Stimulated activated naive CD8-positive, alpha-beta T cell treated with anti-CD3 and anti-CD28 coated beads, Interleukin-15, Interleukin-2, amounts not matched to agents 100 U/mL and 50 U/mL, for 24 hours (primary cell): ENCODE measurements around the gene NEDD4L.

Source experiments
- ATAC-seq: fragments of 150-1000 bp; cut with Tn5 transposase; one replicate; pipeline ENCODE4 v1.10.0; 2021
- DNase-seq: peaks from one replicate; pipeline ENCODE4 v3.0.0; 2021

NEDD4L gene

DNA sequence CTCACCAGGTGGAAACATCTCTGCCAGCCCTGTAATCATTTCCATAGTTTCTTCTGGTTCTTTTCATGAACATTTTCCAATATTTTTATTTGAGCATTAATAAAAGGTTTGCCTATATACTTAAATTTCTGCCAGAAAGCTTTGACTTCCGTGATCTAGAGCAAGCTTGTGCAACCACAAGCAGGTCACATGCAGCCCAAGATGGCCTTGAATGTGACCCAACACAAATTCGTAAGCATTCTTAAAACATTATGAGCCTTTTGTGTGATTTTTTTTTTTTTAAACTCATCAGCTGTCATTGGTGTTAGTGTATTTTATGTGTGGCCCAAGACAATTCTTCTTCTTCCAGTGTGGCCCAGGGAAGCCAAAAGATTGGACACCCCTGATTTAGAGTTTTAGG is 51.6 kb downstream of the NEDD4L start:
- no peak for DNase-seq
- no peak for ATAC-seq

DNA sequence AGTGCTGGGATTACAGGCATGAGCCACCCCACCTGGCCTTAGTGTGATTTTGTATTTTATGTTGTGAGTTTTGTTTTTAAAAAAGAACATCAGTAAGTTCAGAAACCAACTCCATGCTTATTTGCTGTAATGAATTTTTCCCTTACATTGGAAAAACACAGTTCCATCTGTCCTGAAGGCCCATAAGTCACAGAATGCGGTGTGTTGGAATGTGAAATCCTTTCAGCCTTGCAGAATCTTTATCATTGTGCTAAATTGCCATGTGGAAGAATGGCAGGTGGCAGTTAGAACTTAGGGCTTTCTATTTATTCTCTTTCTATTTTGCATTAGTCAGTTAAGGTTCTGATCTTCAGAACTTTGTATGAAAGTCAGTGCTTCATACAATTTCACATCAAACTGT is 52.6 kb downstream of the NEDD4L start:
- ATAC-seq = no peak
- DNase-seq = no peak

DNA sequence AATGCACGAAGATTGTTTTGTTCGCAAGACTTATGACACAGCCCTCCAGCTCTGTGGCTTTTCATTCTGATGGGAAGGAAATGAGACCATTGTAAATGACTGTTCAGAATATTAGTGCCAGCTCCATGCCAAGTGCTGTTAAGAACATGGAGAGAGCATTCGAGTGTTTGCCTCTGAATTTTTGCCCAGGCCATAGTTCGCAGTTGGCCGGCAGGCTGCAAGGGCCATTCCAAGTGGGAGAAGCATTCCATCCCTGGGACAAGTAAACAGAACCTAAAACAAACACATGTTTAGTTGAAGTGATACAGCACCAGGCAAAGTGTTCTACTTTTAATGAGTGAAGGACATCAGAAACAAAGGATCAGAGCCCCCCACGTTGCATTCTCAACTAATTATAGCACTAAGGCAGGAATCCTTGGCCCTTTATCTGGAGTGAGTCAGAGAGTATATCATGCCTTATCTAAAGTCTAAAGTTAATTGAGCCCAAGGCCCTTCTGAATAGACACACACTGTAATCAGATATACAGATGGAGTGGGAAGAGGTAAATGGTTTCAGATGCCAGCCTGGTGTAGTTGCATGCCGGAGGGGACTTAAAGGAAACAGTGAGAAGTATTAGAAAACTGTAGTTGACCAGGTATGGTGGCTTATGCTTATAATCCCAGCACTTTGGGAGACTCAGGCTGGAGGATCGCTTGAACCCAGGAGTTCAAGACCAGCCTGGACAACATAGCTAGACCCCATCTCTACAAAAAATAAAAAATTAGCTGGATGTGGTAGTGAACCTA is 53.3 kb downstream of the NEDD4L start:
- ATAC-seq (no peak), DNase-seq (no peak)

DNA sequence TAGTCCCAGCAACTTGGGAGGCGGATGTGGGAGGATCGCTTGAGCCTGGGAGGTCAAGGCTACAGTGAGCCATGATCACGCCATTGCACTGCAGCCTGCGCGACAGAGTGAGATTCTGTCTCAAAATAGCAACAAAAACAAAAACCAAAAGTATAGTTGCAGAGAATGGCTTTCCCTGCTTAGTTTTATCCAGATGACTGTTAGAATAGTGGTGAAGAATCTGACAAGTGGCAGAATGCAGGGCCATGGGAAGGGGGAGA is 53.8 kb downstream of the NEDD4L start:
- no peak for ATAC-seq
- DNase-seq = no peak

DNA sequence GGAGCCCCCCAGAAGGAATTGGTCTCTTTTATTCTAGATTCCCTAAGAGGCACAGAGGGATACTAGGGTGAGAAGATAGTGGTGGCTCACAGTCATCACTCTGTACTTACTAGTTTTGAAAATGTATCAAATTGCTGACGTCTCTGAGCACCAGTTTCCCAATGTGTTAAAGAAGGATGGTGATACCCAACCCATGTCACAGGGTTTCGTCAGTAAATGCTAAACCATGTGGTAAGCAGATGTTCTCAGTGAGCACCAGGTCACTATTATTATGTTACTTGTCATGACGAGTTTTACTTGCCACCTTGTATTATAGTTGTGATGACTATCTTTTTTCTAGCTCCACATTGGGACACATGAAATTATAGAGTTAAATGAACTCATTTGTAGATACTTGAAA is 54.7 kb downstream of the NEDD4L start:
- no peak for ATAC-seq

DNA sequence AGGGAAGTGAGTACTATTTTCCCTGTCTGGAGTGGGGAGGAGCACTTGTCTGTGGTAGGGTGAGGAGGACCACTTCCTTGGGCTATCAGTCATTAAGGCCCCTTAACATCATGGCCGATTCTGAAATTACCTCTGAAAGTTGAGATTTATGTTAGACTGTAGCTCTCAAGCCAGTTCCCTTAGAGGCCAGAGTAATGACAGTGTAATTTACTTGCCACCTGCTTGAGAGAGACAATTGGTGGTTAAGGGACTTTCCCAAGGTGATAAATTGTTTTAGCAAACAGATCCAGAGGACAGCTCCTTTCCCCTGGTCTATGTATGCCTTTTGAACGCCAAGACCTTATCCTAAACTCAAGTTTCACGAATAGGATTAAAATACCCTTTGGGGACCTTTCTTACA is 56.1 kb downstream of the NEDD4L start:
- ATAC-seq (no peak), DNase-seq (no peak)

More for the DNA sequence above, 54.7 kb downstream of the NEDD4L start:
- no peak for DNase-seq

DNA sequence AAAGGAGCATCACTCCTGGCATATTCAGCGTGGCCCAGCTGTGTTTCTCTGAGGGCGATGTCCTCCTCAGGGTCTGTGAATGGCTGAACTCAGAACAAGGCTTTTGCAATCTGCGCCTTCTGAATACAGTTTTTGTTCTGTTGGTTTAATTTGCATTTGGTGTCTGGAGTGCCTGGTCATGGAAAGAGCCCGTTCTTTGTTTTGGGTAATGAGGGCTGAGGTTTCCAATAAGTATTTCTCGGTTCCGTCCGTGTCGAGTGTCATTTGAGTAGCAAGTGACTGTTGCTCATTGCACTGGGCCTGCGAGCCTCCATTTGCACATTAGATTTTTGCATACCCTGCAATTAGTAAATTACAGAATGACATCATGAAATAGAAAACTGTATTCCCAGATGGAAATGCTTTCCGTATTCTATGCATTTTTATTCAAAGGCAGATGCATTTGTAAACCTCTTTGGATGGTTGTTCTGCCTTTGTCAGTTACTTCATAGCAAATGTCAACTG is 57.3 kb downstream of the NEDD4L start:
- DNase-seq (no peak), ATAC-seq (no peak)

DNA sequence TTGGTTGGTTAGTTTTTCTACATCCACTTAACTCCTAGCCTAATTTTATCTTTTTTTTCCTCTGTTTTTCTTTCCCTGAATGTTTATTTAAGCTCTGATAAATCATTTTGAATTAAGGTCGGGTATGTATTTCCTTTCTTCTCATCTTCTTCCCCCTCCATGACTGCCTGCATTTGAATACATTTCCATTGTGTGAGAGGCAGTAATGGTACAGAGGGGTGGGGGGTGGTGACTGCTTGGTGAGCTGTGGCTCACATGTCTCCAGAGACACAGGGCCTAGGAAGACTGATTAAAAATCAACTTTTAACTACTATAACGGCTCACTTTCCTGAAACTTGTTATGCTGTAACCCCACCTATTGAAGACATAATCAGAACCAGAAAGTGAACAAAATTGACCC is 58.0 kb downstream of the NEDD4L start:
- DNase-seq (no peak), ATAC-seq (no peak)

DNA sequence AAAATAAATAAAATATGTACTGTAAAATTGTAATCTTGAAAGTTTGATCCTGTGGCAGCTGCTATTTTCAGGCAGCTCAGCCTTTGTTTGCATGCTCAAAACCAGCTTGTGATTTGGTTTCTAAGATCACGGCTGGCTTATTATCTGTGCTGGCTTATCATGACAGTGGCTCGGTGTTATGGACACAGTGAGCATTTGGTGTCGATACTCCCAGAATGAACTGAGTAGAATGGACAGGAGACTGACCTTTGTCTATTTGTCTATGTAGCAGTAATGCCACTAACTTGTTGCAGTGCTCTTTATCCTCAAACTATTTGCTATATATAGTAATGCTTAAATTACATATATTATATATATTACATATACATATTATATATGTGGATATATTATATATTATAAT is 58.8 kb downstream of the NEDD4L start:
- DNase-seq (no peak), ATAC-seq (no peak)

DNA sequence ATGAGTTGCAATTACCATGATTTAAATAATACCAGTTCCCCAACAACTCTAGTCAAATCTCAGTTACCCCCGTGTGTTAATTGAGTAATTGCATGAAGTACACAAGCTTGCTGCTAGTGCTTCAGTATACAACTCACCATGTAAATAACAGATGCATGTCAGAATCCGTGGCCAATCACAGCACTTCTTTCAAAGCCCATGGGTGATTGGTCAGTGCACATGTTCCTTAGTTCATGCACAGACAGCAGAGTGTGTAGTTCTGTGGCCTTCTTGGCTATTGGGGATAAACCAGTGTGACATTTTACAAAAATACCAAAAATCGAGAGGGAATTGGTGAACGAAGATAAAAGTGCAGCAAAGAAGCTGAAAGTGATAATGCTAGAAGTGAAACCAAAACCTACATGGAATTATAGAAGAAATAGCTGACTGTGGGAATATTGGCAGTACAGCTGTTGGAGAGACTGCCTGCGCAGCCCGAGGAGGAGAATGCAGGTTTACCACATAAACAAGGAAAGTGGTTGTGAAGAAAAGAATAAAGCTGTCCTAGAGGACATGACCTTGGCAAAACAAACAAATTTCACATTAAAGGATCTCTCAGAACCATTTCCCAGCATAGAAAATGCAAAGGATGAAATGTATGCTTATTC is 59.4 kb downstream of the NEDD4L start:
- ATAC-seq = no peak
- no peak for DNase-seq

DNA sequence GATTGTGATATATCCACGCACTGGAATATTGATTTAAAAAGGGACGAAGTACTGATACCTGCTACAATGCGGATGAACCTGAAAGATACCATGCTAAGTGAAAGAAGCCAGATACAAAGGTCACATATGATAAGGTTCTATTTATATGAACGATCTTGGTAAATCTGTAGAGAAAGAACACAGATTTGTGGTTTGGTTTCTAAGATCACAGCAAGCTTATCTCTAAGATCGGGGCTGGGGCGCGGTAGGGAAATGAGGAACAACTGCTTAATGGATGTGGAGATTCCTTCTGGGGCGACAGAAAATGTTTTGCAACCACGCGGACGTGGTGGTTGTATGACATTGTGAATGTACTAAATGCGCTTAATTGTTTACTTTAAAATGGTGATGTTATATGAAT is 60.1 kb downstream of the NEDD4L start:
- ATAC-seq = no peak

DNA sequence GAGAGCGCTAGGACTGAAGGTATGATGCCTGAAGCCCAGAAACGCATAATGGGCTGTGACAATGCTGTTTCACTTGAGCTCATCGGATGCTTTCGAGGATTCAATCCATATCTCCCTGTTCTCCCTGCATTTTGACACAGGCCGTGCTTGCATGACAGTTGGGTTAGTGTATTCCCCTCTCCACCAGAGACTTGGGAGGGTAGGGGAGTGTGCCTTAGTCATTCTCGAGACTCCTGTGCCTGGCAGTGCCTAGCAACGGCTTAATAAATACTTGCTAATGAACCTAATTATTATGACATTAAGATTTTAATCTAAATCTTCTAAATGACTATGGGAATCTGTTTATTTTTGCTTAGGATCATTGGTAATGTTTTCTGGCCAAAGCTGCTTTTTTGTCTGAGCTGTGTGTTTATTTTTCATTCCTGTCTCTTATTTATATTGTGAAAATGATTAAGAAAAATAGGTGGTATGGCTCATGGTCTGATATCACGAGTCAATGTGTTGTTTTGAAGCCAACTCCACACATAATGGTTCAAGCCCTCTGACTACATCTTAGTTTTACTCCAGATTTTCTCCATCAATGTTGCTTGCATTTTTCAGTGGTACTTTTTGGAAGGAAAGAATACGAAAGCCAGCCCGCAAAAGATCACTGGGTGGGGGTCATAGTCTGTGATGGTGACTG is 61.3 kb downstream of the NEDD4L start:
- DNase-seq = no peak

More for the DNA sequence above, 60.1 kb downstream of the NEDD4L start:
- no peak for DNase-seq

DNA sequence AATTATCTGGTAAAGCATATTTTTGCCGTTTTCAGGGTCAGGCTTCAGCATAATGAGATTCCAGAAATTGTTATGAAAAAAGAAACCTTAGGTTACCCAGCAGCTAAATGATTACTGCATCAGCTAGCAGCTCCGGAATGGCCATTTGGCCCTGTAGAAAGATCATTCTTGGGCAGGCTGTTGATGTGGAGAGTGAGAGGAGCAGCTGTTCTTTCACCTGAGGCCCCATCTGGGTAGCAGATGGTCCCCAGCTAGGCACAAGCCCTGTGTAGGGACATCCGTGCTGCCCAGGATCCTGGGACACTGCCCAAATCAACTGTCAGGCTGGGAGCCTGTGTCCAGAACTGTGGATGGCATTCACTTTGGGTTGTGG is 61.8 kb downstream of the NEDD4L start:
- DNase-seq (no peak), ATAC-seq (no peak)

More for the DNA sequence above, 61.3 kb downstream of the NEDD4L start:
- ATAC-seq = no peak

DNA sequence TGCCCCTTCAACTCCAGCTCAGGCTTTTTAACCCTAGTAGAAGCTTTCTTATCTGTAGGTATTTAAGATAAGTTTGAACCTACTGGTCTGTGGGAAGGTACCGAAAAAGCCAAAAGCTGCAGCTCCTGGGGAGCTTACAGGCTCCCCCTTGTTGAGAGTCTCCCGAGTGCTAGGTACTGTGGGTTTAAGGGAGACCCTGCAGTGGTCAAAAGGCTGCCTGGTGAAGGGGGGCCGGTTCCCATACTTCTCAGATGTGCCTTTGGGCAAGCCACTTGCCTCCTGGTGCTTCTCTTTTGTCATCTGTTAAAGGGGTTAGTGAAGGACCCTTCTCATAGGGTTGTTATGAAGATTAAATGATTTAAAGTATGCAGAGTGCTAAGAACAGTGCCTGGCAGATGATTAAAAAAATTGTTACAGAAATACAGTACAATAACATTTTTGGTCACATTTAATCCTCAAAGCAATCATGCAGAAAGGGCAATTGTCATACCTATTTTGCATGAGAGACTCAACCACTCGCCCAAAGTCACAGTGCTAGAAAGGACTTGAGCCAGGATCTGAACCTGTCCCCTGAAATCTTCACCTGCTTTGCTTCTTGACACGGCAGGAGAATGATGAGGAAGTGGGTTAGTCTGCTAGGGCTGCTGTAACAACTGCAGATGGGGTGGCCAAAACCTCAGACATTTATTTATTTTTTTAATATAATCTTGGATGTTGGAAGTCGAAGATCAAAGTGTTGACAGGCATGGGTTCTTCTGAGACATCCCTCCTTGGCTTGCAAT is 62.5 kb downstream of the NEDD4L start:
- DNase-seq = no peak
- no peak for ATAC-seq

DNA sequence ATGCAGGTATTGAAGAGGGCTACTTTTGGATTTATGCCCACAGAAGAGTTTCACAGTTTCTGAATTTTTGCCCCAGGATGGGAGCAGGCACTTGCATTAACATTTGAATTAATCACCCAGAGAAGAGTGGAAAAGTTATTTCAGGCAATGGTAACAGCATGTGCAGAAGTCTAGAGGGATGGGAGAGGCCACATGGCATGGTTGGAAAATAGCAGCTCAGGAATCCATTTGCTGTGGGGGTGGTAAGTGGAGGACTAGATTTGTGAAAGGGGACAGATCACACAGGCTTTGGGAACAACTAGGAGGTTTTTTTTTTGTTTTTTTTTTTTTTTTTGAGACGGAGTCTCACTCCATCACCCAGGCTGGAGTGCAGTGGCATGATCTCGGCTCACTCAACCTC is 65.2 kb downstream of the NEDD4L start:
- ATAC-seq (no peak), DNase-seq (no peak)

DNA sequence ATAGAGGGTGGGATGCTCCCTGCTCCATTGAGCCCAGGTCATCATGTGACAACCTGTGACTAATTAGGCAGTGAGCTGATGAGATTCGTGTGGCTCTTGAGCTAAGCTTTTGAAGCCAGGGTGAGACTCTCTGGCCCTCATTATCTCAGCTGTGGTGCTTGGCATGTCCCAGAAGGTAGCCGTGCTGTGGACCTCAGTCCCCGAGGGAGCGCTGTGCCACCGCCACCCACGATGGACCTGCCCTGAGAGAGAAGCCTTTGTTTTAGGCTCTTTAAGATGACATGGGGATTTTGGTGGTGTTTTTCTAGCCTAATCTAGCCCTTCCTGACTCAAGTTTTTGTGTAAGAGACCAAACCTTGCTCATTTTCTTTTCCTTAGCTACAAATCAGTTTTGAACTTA is 66.4 kb downstream of the NEDD4L start:
- DNase-seq (no peak), ATAC-seq (no peak)

DNA sequence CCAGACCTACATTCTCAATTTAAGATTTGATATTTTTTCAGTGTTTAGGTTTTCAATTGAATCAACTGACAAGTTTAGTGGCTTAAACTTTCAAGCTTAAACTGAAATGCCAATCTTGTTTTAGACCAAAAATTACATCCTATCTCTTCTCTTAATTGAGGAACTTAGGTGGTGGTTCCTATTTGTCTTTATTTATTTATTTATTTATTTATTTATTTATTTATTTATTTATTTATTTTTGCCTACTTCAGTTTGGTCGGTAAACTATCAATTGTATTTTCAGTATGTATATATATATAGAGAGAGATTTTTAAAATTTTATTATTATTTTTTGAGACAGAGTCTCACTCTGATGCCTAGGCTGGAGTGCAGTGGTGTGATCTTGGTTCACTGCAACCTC is 68.1 kb downstream of the NEDD4L start:
- DNase-seq = no peak
- ATAC-seq = no peak

DNA sequence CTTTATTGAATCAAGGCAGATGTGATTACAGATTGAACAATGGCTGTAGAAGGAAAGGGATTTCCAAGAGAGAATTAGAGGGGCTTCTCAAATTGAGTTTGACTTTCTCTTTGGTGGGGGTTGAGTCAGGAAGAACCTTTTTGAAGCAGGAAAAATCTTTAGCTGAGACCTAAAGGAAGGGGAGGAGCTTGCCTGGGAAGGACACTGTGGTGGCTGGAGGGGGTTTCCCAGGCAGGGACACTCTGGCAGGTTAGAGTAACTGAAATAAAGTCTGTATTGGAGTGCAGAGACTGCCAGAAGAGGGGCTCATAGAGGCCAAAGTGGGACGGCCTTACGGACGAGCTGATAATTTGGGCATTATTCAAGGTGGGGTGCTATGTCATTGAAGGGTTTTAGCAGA is 69.3 kb downstream of the NEDD4L start:
- ATAC-seq = no peak
- DNase-seq = no peak

DNA sequence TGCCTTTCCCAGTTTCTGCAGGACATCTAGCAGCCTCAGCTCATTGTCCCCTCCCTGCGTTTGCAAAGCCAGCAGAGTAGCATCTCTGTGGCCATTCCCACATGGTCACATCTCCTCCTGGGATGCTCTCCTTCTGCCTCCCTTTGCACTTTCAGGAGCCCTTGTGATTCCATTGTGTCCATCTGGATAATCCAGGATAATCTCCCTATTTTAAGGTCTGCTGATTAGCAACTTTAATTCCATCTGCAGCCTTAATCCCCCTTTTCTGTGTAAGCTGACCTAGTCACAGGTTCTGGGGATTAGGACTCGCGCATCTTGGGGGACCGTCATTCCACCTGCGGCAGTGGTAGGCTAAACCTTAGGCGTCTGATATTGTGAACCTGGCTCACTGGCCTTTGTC is 70.7 kb downstream of the NEDD4L start:
- no peak for DNase-seq
- ATAC-seq = no peak

DNA sequence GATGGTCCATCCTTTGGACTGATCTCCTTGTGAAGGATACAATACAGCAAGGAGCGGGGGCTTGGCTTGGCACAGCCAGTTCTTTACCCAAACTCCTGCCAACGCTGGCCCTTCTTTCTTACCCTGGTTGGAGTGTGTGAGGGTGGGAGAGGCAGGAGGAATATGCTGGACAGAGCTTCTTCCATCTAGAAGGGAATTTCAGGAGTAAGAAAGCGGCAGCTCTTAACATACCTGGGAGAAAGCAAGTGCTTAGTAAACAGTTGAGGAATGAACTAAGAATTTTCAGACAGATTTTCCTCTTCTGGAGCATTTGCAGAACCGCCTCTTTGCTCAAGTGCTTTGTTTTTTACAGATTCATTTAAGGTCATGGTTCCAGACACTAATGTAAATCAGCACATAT is 72.8 kb downstream of the NEDD4L start:
- no peak for DNase-seq
- ATAC-seq = no peak

DNA sequence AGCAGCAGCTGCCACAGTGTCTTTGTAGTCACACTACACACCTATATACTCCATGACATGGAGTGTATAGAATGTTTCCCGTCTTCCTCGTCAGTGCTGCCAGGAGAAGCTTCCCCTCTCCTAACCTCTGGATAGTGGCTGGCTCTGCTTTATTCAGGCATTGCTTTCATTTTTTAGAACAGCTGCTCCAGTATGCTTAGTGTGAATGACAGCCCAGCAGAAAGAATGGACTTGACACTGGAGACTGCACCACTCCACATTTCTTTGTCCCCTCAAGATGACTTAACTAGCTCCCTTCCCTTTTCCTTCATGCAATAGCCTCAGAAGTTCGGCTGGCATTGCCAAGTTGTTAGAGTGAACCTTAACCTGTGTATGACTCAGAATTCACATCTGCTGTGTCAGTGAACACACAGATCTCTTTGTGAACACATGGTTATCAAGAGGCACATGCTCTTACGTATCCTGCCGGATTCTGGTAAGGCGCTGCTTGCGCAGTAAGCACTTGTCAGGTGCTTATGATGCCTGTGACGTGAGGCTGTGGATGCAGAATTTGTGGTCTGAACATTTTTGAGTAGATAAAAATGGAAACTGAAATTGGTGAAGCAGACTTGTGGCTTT is 73.9 kb downstream of the NEDD4L start:
- no peak for ATAC-seq
- no peak for DNase-seq

DNA sequence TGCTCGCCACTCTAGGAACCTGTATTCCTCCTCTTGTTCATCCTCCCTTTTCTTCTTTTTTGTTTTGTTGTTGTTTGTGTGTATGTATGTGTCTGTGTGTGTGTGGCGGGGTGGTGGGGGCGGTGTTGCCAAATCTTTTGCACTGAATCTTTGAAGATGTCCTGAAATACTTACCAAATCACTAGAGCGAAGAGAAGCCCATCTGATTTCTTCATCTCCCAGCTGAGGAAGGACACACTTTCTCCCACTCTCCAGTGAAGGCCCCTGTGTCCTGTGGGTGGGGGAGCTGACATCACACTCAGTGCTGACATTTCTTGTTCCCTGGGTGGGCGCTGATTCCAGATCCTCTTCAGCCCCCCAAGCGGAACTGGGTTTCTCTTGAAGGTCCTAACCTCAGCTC is 74.5 kb downstream of the NEDD4L start:
- ATAC-seq (no peak), DNase-seq (no peak)
